BLaER1 treated with 17β-estradiol and CSF1 and Interleukin-3, amounts not matched to agents 10 nM and 100 nM (cell line): ENCODE results near the gene ARHGEF1.
"Not testable (repeated sequence)": the region's sequence is repeated elsewhere in the genome, so short reads cannot be mapped to it uniquely, and the experiment has no call there.

Source experiments
- H3K27ac ChIP-seq, 11 experiments: shearing (Covaris generic); formaldehyde crosslinking; 2 replicates each; pipeline ENCODE4 v1.8.1; 2022
- H3K27me3 ChIP-seq, 11 experiments: shearing (Covaris generic); formaldehyde crosslinking; 2 replicates each; pipeline ENCODE4 v1.8.1; 2022
- H3K36me3 ChIP-seq, 11 experiments: shearing (Covaris generic); formaldehyde crosslinking; 2 replicates each; pipeline ENCODE4 v1.8.1; 2022
- H3K4me1 ChIP-seq, 10 experiments: shearing (Covaris generic); formaldehyde crosslinking; 2 replicates each; pipeline ENCODE4 v1.8.1; 2022
- H3K4me2 ChIP-seq, 11 experiments: shearing (Covaris generic); formaldehyde crosslinking; 2 replicates each; pipeline ENCODE4 v1.8.1; 2022
- H3K4me3 ChIP-seq, 10 experiments: shearing (Covaris generic); formaldehyde crosslinking; 2 replicates each; pipeline ENCODE4 v1.8.1; 2022
- H3K9ac ChIP-seq, 11 experiments: shearing (Covaris generic); formaldehyde crosslinking; 2 replicates each; pipeline ENCODE4 v1.8.1; 2022
- H3K9me3 ChIP-seq, 11 experiments: shearing (Covaris generic); formaldehyde crosslinking; replicated peaks in 1 of 11; 2 replicates each; pipeline ENCODE4 v1.8.1; 2022
- H4K20me1 ChIP-seq, 11 experiments: shearing (Covaris generic); formaldehyde crosslinking; 2 replicates each; pipeline ENCODE4 v1.8.1; 2022
- Cebpa-rat ChIP-seq, 11 experiments: shearing (Covaris generic); IDR thresholded peaks; 2 replicates each; pipeline ENCODE4 v1.8.1; 2022

ARHGEF1 gene

GRCh38 chr19:41913538-41914423 is 30.8 kb downstream of the ARHGEF1 start:
- TF ChIP-seq Cebpa-rat (IDR thresholded peaks at IDR 0.05), result no peak
- Histone ChIP-seq H3K4me3 (no peak overlapping the region; a peak in 1 of 20 replicates), H4K20me1 (peaks cover 31 to 69% (median 51%) of the 10 kb centered on the region in 11 experiments; a peak in 21 of 22 replicates), H3K9ac (no peak overlapping the region), H3K27ac (no peak overlapping the region), H3K4me1 (peaks cover 6 to 24% (median 22%) of the 10 kb centered on the region in 10 experiments), H3K4me2 (0 out of 22 replicates have a peak overlapping the region, but pooled peaks of 1 of the 11 experiments have one; percentile 7), H3K9me3 (no peaks in the 10 kb centered on the region), H3K27me3 (peaks cover 68 to 92% (median 82%) of the 10 kb centered on the region in 11 experiments), H3K36me3 (peaks cover 0 to 4% (median 0%) of the 10 kb centered on the region in 11 experiments; a peak in 3 of 22 replicates)

DNA sequence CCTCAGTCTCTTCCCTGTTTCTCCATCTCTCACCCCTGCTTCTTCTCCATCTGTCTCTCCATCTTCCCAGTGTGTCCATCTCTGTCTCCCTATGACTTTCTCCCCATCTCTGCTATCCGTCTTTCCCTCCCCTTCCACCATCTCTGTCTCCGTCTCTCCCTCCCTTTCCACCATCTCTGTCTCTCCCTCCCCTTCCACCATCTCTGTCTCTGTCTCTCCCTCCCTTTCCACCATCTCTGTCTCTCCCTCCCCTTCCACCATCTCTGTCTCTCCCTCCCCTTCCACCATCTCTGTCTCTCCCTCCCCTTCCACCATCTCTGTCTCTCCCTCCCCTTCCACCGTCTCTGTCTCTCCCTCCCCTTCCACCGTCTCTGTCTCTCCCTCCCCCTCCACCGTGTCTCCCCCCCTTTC is 31.4 kb downstream of the ARHGEF1 start:
- H3K36me3 ChIP-seq, H3K9ac ChIP-seq, H3K4me3 ChIP-seq, H3K27ac ChIP-seq, H3K9me3 ChIP-seq, H3K4me2 ChIP-seq: not testable (repeated sequence)
- peaks cover 68 to 92% (median 82%) of the 10 kb centered on the region in 11 experiments for H3K27me3 ChIP-seq
- peaks cover 6 to 24% (median 22%) of the 10 kb centered on the region in 10 experiments for H3K4me1 ChIP-seq
- peaks cover 25 to 63% (median 47%) of the 10 kb centered on the region in 11 experiments; a peak in 21 of 22 replicates for H4K20me1 ChIP-seq

DNA sequence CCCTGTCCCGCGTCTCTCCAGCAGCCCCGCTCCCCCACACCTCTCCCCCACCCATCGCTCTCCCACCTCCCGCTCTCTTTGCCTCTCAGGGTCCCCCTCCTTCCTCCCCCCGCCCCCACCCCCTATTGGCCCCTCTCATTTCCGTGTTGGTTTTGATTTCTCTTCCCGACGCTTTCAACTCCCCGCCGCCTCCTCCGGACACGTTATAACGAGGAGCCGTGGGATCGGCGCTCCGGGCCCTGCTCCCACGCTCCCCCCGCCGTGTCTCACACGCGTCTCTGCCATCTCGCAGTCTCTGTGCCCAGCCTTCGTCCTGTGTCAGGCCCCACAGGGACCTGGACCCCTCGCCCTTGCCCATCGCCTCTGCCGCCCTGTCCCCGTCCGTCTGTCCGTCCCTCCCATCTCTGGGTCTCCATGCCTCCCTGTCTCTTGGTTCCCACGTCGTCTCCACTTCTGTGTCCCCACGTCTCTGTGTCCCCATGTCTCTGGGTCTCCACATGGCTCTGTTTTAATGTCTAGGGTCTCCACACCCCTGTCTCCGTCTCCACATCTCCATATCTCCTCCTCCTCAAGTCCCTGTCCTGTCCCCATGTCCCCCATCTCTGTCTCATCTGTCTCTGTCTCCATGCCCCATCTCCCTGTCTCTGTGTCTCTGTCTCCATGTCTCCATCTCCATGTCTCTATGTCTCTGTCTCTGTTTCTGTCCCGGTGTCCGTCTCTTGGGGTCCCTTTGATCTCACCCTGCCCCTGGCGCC is 32.2 kb downstream of the ARHGEF1 start:
- Histone ChIP-seq H3K4me2 (peak overlapping the region; percentile 50 to 85 (median 73)), H3K27ac (no peak overlapping the region), H3K4me3 (peak overlapping the region in 8 of 10 experiments; percentile 7 to 51 (median 39); a peak in 9 of 20 replicates), H3K27me3 (peaks cover 68 to 85% (median 81%) of the 10 kb centered on the region in 11 experiments), H3K9me3 (no peaks in the 10 kb centered on the region), H3K4me1 (peaks cover 6 to 24% (median 22%) of the 10 kb centered on the region in 10 experiments), H4K20me1 (peaks cover 18 to 55% (median 40%) of the 10 kb centered on the region in 11 experiments; a peak in 21 of 22 replicates), H3K9ac (peak overlapping the region in 3 of 11 experiments; percentile 32 to 50 (median 38); a peak in 2 of 22 replicates), H3K36me3 (no peaks in the 10 kb centered on the region)
- no peak for TF ChIP-seq Cebpa-rat (IDR thresholded peaks at IDR 0.05)

DNA sequence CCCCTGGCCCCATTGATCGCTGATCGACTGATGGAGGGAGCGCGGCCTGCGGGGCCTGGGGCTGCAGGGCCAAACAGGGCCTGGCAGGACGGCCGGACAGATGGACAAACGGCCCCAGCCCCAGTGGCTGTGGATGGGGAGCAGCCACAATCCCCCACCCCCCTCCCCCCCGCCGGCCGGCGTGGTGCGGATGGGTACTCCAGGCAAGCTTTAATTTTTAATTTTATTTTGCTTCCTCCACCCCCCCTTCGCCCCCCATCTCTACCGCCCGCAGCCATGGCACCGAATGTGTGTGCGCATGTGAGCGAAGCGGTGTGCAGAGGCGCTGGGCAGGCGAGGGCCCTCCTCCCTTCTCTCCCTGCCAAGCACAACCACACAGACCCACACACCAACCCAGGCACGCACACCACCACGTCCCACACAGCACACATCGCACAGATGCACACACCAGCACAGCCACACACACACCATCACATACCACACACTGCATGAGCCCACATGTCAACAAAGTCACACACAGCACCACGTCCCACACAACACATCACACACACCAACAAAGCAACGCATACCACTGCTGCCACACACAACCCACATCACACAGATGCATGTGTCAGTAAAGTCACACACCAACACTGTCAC is 32.9 kb downstream of the ARHGEF1 start:
- no peaks in the 10 kb centered on the region for H3K9me3 ChIP-seq
- H3K36me3 ChIP-seq, result no peaks in the 10 kb centered on the region
- H3K4me3 ChIP-seq, result peak overlapping the region in 3 of 10 experiments; percentile 27 to 44 (median 34); a peak in 2 of 20 replicates
- peak overlapping the region; percentile 50 to 85 (median 73); a peak in 18 of 22 replicates for H3K4me2 ChIP-seq
- no peak overlapping the region for H3K27ac ChIP-seq
- H4K20me1 ChIP-seq, result peaks cover 16 to 48% (median 33%) of the 10 kb centered on the region in 11 experiments; a peak in 20 of 22 replicates
- no peak overlapping the region for H3K9ac ChIP-seq
- no peak for TF ChIP-seq Cebpa-rat (IDR thresholded peaks at IDR 0.05)
- peaks cover 65 to 79% (median 78%) of the 10 kb centered on the region in 11 experiments for H3K27me3 ChIP-seq
- H3K4me1 ChIP-seq, result peaks cover 8 to 31% (median 27%) of the 10 kb centered on the region in 10 experiments

- no peaks in the 10 kb centered on the region for H3K36me3 ChIP-seq
- H3K9ac ChIP-seq, result no peak overlapping the region
- H3K9me3 ChIP-seq, result no peaks in the 10 kb centered on the region
- H3K4me2 ChIP-seq, result no peak overlapping the region
- peaks cover 23 to 30% (median 27%) of the 10 kb centered on the region in 10 experiments for H3K4me1 ChIP-seq
- H3K4me3 ChIP-seq, result no peak overlapping the region
- no peak for TF ChIP-seq Cebpa-rat (IDR thresholded peaks at IDR 0.05)
- no peak overlapping the region for H3K27ac ChIP-seq
- H4K20me1 ChIP-seq, result peaks cover 0 to 30% (median 16%) of the 10 kb centered on the region in 11 experiments; a peak in 18 of 22 replicates
- H3K27me3 ChIP-seq, result peaks cover 63 to 79% (median 77%) of the 10 kb centered on the region in 11 experiments
These were observed 34.7 kb downstream of the ARHGEF1 start for GRCh38 chr19:41917676-41918075.

DNA sequence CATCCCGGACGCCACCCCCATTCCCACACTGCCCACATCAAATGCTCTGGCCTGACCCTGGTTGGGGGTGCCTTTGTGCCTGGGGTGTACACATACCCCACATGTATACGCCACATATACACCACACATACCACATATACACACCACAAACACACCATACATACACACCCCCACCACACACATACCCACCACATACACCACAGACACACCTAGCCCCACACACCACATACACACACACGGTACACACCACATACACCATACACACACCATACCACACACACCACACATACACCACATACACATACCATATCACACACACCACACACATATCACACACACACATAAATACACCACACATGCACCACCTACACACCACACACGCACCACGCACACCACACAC is 35.1 kb downstream of the ARHGEF1 start:
- no peaks in the 10 kb centered on the region for H3K9me3 ChIP-seq
- H3K4me3 ChIP-seq, result no peak overlapping the region
- no peak for TF ChIP-seq Cebpa-rat (IDR thresholded peaks at IDR 0.05)
- peaks cover 24 to 31% (median 28%) of the 10 kb centered on the region in 10 experiments for H3K4me1 ChIP-seq
- no peak overlapping the region for H3K4me2 ChIP-seq
- peaks cover 0 to 26% (median 16%) of the 10 kb centered on the region in 11 experiments; a peak in 18 of 22 replicates for H4K20me1 ChIP-seq
- H3K9ac ChIP-seq, result no peak overlapping the region
- no peak overlapping the region for H3K27ac ChIP-seq
- H3K36me3 ChIP-seq, result no peaks in the 10 kb centered on the region
- H3K27me3 ChIP-seq, result peaks cover 63 to 79% (median 77%) of the 10 kb centered on the region in 11 experiments

GRCh38 chr19:41918653-41919244 is 35.8 kb downstream of the ARHGEF1 start:
- TF ChIP-seq Cebpa-rat (IDR thresholded peaks at IDR 0.05), result no peak
- Histone ChIP-seq H4K20me1 (peaks cover 0 to 20% (median 10%) of the 10 kb centered on the region in 11 experiments; a peak in 17 of 22 replicates), H3K27ac (no peak overlapping the region), H3K27me3 (peaks cover 59 to 76% (median 73%) of the 10 kb centered on the region in 11 experiments), H3K4me2 (no peak overlapping the region), H3K9me3 (no peaks in the 10 kb centered on the region), H3K4me3 (no peak overlapping the region), H3K9ac (no peak overlapping the region), H3K4me1 (peaks cover 24 to 31% (median 28%) of the 10 kb centered on the region in 10 experiments), H3K36me3 (no peaks in the 10 kb centered on the region)
